HepG2 (cell line): ENCODE measurements around the gene PDE3B. TPM values are rescaled to one million over a fixed set of nuclear protein-coding genes. Genes with fewer than 3 reads are reported as not detected.

Source experiments
- ATAC-seq: fragments of 200-7000 bp; cut with Tn5 transposase; 3 replicates; pipeline ENCODE4 v1.9.1; 2020; ENCODE audit warnings: mild to moderate bottlenecking, moderate library complexity
- BruUV-seq: library from RNA; stranded (reverse); fragments of 400-500 nt; replicated peaks from 2 replicates; lab custom pipeline; 2021; lab: Mats Ljungman, UMichigan
- CTCF ChIA-PET: fragments of 300-600 bp; formaldehyde crosslinking; extraction: SDS; loops from one replicate; lab custom pipeline; 2021; ENCODE audit warnings: low total read pairs, inconsistent platforms, low intra/inter-chr PET ratio; lab: Yijun Ruan, JAX
- POLR2A ChIA-PET: fragments of 350-600 bp; sonication (Branson Sonifier 250); formaldehyde crosslinking; loops from one replicate; lab custom pipeline; 2020; ENCODE audit warnings: antibody characterized with exemption, inconsistent platforms; lab: Yijun Ruan, JAX
- DNase-seq: peaks from one replicate; pipeline ENCODE4 v3.0.0-alpha.2; 2015; ENCODE audit warnings: low spot score
- FAIRE-seq: peaks from 3 replicates; lab custom pipeline; 2011; peaks lifted over from hg19 to GRCh38; lab: Jason Lieb, UNC
- H2AFZ ChIP-seq: one replicate; pipeline ENCODE4 v1.6.1; 2011; ENCODE audit warnings: low read length, inconsistent platforms
- H3K27ac ChIP-seq: fragments of 300-600 bp; 3 replicates; pipeline ENCODE4 v1.8.0; 2011; ENCODE audit warnings: mixed run types, mild to moderate bottlenecking, mixed read lengths, low read length, inconsistent platforms; ENCODE audit not compliant: insufficient read depth; ENCODE audit errors: extremely low read length
- H3K27me3 ChIP-seq, 2 experiments: fragments of 200-600 bp in 1 of 2; 2 replicates in 1 of 2; 3 replicates in 1 of 2; pipeline versions ENCODE4 v1.6.0 to v1.8.0; 2011; ENCODE audit warnings: low read length in 2 of 2, mild to moderate bottlenecking in 2 of 2, moderate library complexity in 2 of 2, inconsistent platforms in 1 of 2; ENCODE audit not compliant: insufficient read depth in 2 of 2, control insufficient read depth in 1 of 2
- H3K36me3 ChIP-seq, 2 experiments: fragments of 200-600 bp in 1 of 2; replicated peaks in 1 of 2; 2 replicates in 1 of 2; 3 replicates in 1 of 2; pipeline versions ENCODE4 v1.5.1 to v1.8.0; 2011; ENCODE audit warnings: low read length in 2 of 2, inconsistent platforms in 1 of 2; ENCODE audit not compliant: insufficient read depth in 2 of 2, control insufficient read depth in 1 of 2
- H3K4me1 ChIP-seq: 2 replicates; pipeline ENCODE4 v1.5.1; 2012; ENCODE audit warnings: low read length, inconsistent platforms; ENCODE audit not compliant: insufficient read depth
- H3K4me2 ChIP-seq: 2 replicates; pipeline ENCODE4 v1.6.0; 2011; ENCODE audit warnings: low read depth, low read length, inconsistent platforms
- H3K4me3 ChIP-seq, 3 experiments: fragments of 200-600 bp in 1 of 3; sonication (generic), shearing (Covaris generic) in 1 of 3; replicated peaks in 1 of 3; 2 replicates each; pipeline ENCODE4 v1.5.1; 2011 to 2016; ENCODE audit warnings: low read length in 3 of 3, inconsistent platforms in 2 of 3, low read depth in 2 of 3, mild to moderate bottlenecking in 2 of 3, control low read depth in 1 of 3, mixed read lengths in 1 of 3; ENCODE audit not compliant: insufficient read depth in 1 of 3
- H3K79me2 ChIP-seq: one replicate; pipeline ENCODE4 v1.6.1; 2011; ENCODE audit warnings: low read length, inconsistent platforms; ENCODE audit not compliant: insufficient read depth
- H3K9ac ChIP-seq: 2 replicates; pipeline ENCODE4 v1.6.0; 2011; ENCODE audit warnings: mild to moderate bottlenecking, low read depth, low read length, inconsistent platforms; ENCODE audit not compliant: insufficient read depth
- H3K9me3 ChIP-seq: 2 replicates; pipeline ENCODE4 v1.5.1; 2012; ENCODE audit warnings: mild to moderate bottlenecking, low read length
- H4K20me1 ChIP-seq: 2 replicates; pipeline ENCODE4 v1.6.0; 2011; ENCODE audit warnings: inconsistent platforms, mild to moderate bottlenecking, low read length, moderate library complexity; ENCODE audit not compliant: insufficient read depth
- FOXA3 ChIP-seq: IDR thresholded peaks from 2 replicates; pipeline ENCODE4 v1.6.1; 2016; ENCODE audit warnings: missing genetic modification reagents, missing compliant biosample characterization
- GATAD2A ChIP-seq: IDR thresholded peaks from 2 replicates; pipeline ENCODE4 v1.6.1; 2016
- IRF1 ChIP-seq: sonication (generic); formaldehyde crosslinking; IDR thresholded peaks from 2 replicates; pipeline ENCODE4 v1.4.0; 2020; ENCODE audit warnings: low read depth, mild to moderate bottlenecking, missing genetic modification reagents
- POLR2AphosphoS5 ChIP-seq: IDR thresholded peaks from 2 replicates; pipeline ENCODE4 v1.6.1; 2012; ENCODE audit warnings: low read depth, low read length
- SOX13 ChIP-seq, 3 experiments: fragments of 450-650 bp in 1 of 3; sonication (generic) in 1 of 3; formaldehyde crosslinking in 1 of 3; IDR thresholded peaks in 2 of 3; conservative IDR thresholded peaks in 1 of 3; 2 replicates each; pipeline versions ENCODE4 v1.5.0 to v1.6.1; 2016 to 2020; ENCODE audit warnings: antibody characterized with exemption in 1 of 3, mild to moderate bottlenecking in 1 of 3, missing compliant biosample characterization in 1 of 3, missing genetic modification reagents in 1 of 3, moderate library complexity in 1 of 3
- ZFAT ChIP-seq: sonication (generic); formaldehyde crosslinking; conservative IDR thresholded peaks from 2 replicates; pipeline ENCODE4 v1.8.1; 2023; ENCODE audit warnings: missing genetic modification reagents, inconsistent platforms
- ZNF230 ChIP-seq: sonication (generic); formaldehyde crosslinking; IDR thresholded peaks from 2 replicates; pipeline ENCODE4 v1.4.0; 2020; ENCODE audit warnings: mild to moderate bottlenecking, missing genetic modification reagents
- ZNF24 ChIP-seq: fragments of 450-650 bp; IDR thresholded peaks from 2 replicates; pipeline ENCODE4 v1.6.1; 2017; ENCODE audit warnings: antibody characterized with exemption, mild to moderate bottlenecking
- ZNF644 ChIP-seq: IDR thresholded peaks from 2 replicates; pipeline ENCODE4 v1.6.1; 2016; ENCODE audit warnings: low read depth
- WGBS: methylation state at CpG from one replicate; pipeline ENCODE4 v1.1.6; 2017; ENCODE audit warnings: low lambda C conversion rate; 5-methylcytosine and 5-hydroxymethylcytosine counted together
- in situ Hi-C: cut with HindIII; loops from 2 replicates; pipeline ENCODE4 v1.10.0; 2017; ENCODE audit warnings: low pct_unique_long_range_greater_than_20kb; ENCODE audit not compliant: extremely low pct_ligation_motif_present
- intact Hi-C: fragments of 100-400 bp; cut with micrococcal nuclease; formaldehyde crosslinking; loops from one replicate; pipeline ENCODE4 v1.10.0; 2022; ENCODE audit not compliant: unreplicated experiment
- polyA plus RNA-seq, 8 experiments: library from polyadenylated mRNA; depleted of rRNA in 3 of 8; stranded (reverse) in 7 of 8; unstranded in 1 of 8; fragments of >200 nt; fragmentation: Illumina TruSeq in 4 of 8; extraction: Trizol in 4 of 8; gene quantifications; 2 replicates each; pipeline versions ENCODE4 v1.2.1 to v1.2.3, GENCODE V29; 2011 to 2016; ENCODE audit warnings: low read depth in 4 of 8, missing spikeins in 1 of 8, mixed read lengths in 1 of 8; ENCODE audit not compliant: insufficient read depth in 1 of 8
- total RNA-seq, 5 experiments: library from RNA; depleted of rRNA; stranded (reverse); fragments of >200 nt; fragmentation: Illumina TruSeq; extraction: Trizol; gene quantifications; 2 replicates each; pipeline ENCODE4 v1.2.3, GENCODE V29; 2016; ENCODE audit warnings: low read depth in 1 of 5
- TF ChIP-seq, protein P1 (sequence below): sonication (generic); formaldehyde crosslinking; IDR thresholded peaks from 2 replicates; pipeline ENCODE4 v1.8.0; 2022; ENCODE audit warnings: mild to moderate bottlenecking, missing genetic modification reagents; ENCODE audit not compliant: insufficient replicate concordance

The PDE3B gene
- total and polyA plus RNA-seq, 2 of the 13 experiments (the other 11 are each of a cell fraction or from before 2014, with no cell fraction given) = 14.1 to 26.5 TPM

DNA sequence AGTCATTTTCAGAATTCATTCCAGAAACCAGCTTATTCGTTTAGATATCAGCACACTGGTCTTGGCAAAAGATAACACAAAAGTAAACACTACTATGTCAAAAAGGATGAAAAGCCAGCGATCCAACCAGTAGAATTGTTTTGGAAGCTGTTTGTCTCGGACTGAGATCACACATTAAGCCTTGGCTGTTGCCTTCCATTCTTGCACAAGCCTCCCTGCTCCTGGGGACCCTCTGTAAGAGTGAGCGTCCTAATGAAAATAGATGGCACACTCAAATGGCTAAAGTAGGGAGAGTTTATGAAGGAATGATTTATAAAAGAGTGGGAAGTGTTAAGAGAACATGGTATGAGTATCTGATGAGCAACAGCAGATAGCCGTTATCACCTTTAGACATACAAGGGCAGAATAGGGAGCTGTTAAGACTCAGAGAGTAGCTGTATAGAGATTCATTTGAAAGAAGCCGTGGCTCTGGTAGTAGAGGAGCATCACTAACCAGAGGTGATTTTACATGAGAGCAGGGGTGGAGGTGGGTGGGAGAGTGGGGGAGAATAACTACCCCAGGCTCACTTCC is 25.2 kb downstream of the PDE3B start:
- peak overlapping the region; percentile 53 for H3K27ac ChIP-seq
- WGBS = 44% methylated on average over 6 of the region's 6 CpGs
- POLR2A ChIA-PET = interaction anchor here (1.0 kb wide), 1 partner anchor 25 kb away, joined by 3 read pairs; no protein-coding TSS in a partner anchor
- TF ChIP-seq SOX13 (IDR thresholded peaks at IDR 0.05) (no peak), SOX13 (CRISPR knock-in tag; conservative IDR thresholded peaks at IDR 0.05 in 1 of 2, IDR thresholded peaks at IDR 0.05 in 1 of 2) (peak in 1 of 2 experiments; percentile 19; a peak in 1 of 4 replicates), GATAD2A (CRISPR knock-in tag) (0 out of 2 replicates have a peak, but pooled peaks have one; percentile 10), POLR2AphosphoS5 (no peak), ZFAT (CRISPR knock-in tag) (no peak), FOXA3 (CRISPR knock-in tag) (peak; percentile 14; the same call in 1 of the 2 replicates), ZNF644 (0 out of 2 replicates have a peak, but pooled peaks have one; percentile 16), ZNF230 (no peak), ZNF24 (no peak)
- 0 out of 2 replicates have a peak, but pooled peaks cover 2% of the 10 kb centered on the region for H4K20me1 ChIP-seq
- in situ Hi-C loops (no loop called here), intact Hi-C loops (no loop called here)
- H3K79me2 ChIP-seq = peaks cover 23% of the 10 kb centered on the region
- H2AFZ ChIP-seq = no peak overlapping the region
- BruUV-seq = no TSS peak
- DNase-seq = peak; percentile 37
- 0 out of 5 replicates have a peak, but pooled peaks cover 0 to 2% of the 10 kb centered on the region in 2 experiments for H3K36me3 ChIP-seq
- H3K4me2 ChIP-seq = peak overlapping the region; percentile 41
- ATAC-seq = peak; percentile 74
- CTCF ChIA-PET = no interaction called here
- H3K9ac ChIP-seq = no peak overlapping the region
- H3K4me3 ChIP-seq = no peak overlapping the region
- no peaks in the 10 kb centered on the region for H3K27me3 ChIP-seq
- FAIRE-seq = no peak
- H3K4me1 ChIP-seq = peaks cover 44% of the 10 kb centered on the region
- H3K9me3 ChIP-seq = no peaks in the 10 kb centered on the region

DNA sequence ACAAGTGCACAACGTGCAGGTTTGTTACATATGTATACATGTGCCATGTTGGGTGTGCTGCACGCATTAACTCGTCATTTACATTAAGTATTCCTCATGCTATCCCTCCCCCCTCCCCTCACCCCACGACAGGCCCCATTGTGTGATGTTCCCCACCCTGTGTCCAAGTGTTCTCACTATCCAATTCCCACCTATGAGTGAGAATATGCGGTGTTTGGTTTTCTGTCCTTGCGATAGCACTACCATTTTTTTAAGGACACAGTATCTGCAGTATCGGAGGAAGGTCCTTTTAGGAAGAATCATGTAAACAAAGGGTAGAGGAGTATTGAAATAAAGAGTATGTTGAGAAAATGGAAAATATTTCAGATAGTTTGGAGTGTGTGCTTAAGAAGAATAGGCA is 25.9 kb downstream of the PDE3B start:
- H3K36me3 ChIP-seq = 0 out of 5 replicates have a peak, but pooled peaks cover 0 to 3% of the 10 kb centered on the region in 2 experiments
- 80% methylated on average over 7 of the region's 7 CpGs for WGBS
- no peak overlapping the region for H3K9ac ChIP-seq
- in situ Hi-C loops = no loop called here
- no peak overlapping the region; a peak in 1 of 6 replicates for H3K4me3 ChIP-seq
- FAIRE-seq (no peak), DNase-seq (no peak), ATAC-seq (peak; percentile 55)
- H3K4me2 ChIP-seq = peak overlapping the region; percentile 45
- peaks cover 26% of the 10 kb centered on the region for H3K79me2 ChIP-seq
- ChIA-PET CTCF (no interaction called here), POLR2A (no interaction called here)
- intact Hi-C loops = no loop called here
- 0 out of 2 replicates have a peak, but pooled peaks cover 2% of the 10 kb centered on the region for H4K20me1 ChIP-seq
- no peaks in the 10 kb centered on the region for H3K9me3 ChIP-seq
- TF ChIP-seq, protein P1, sequence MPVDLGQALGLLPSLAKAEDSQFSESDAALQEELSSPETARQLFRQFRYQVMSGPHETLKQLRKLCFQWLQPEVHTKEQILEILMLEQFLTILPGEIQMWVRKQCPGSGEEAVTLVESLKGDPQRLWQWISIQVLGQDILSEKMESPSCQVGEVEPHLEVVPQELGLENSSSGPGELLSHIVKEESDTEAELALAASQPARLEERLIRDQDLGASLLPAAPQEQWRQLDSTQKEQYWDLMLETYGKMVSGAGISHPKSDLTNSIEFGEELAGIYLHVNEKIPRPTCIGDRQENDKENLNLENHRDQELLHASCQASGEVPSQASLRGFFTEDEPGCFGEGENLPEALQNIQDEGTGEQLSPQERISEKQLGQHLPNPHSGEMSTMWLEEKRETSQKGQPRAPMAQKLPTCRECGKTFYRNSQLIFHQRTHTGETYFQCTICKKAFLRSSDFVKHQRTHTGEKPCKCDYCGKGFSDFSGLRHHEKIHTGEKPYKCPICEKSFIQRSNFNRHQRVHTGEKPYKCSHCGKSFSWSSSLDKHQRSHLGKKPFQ (CRISPR knock-in tag) = peak; percentile 68
- TF ChIP-seq IRF1 (CRISPR knock-in tag) = no peak
- H3K4me1 ChIP-seq = peaks cover 44% of the 10 kb centered on the region
- H2AFZ ChIP-seq = no peak overlapping the region
- H3K27me3 ChIP-seq = no peaks in the 10 kb centered on the region
- peak overlapping the region; percentile 51 for H3K27ac ChIP-seq
- BruUV-seq = no TSS peak
